Tongue (tissue), 1 donor: ENCODE results near the gene HES5. TPM values are rescaled to one million over a fixed set of nuclear protein-coding genes. Genes with fewer than 3 reads are reported as not detected.

Experiments used
- total RNA-seq: library from RNA; depleted of rRNA; stranded (reverse); fragments of >200 nt; gene quantifications from one replicate; pipeline ENCODE4 v1.2.3, GENCODE V29; 2014

HES5 gene
- total RNA-seq, 1 donor from 2014 or later: 2.8 TPM

Other genes with a start within 250 kb of the HES5 start
- 13.8 TPM for gene MORN1, start 138.7 kb downstream of the HES5 start, total RNA-seq
- 56.2 TPM for gene RER1, start 138.4 kb downstream of the HES5 start, total RNA-seq
- 19.8 TPM for gene PEX10, start 117.7 kb downstream of the HES5 start, total RNA-seq
- gene PLCH2, start 54.0 kb downstream of the HES5 start, total RNA-seq: 11.8 TPM
- 44.1 TPM for gene PANK4, start 3.7 kb downstream of the HES5 start, total RNA-seq
- 17.6 TPM for gene TNFRSF14, start 26.1 kb upstream of the HES5 start, total RNA-seq
- 15.4 TPM for gene PRXL2B, start 56.5 kb upstream of the HES5 start, total RNA-seq
- not detected for gene MMEL1, start 102.8 kb upstream of the HES5 start, total RNA-seq